HG03159 (cell line): ENCODE results near the gene MMP17.
"Not testable (repeated sequence)": the region's sequence is repeated elsewhere in the genome, so short reads cannot be mapped to it uniquely, and the experiment has no call there.

Experiments
- ATAC-seq: cut with Tn5 transposase; IDR thresholded peaks from one replicate; pipeline ENCODE4 v1.9.1; 2021; ENCODE audit warnings: mild to moderate bottlenecking, moderate library complexity; ENCODE audit not compliant: unreplicated experiment

The MMP17 gene

DNA sequence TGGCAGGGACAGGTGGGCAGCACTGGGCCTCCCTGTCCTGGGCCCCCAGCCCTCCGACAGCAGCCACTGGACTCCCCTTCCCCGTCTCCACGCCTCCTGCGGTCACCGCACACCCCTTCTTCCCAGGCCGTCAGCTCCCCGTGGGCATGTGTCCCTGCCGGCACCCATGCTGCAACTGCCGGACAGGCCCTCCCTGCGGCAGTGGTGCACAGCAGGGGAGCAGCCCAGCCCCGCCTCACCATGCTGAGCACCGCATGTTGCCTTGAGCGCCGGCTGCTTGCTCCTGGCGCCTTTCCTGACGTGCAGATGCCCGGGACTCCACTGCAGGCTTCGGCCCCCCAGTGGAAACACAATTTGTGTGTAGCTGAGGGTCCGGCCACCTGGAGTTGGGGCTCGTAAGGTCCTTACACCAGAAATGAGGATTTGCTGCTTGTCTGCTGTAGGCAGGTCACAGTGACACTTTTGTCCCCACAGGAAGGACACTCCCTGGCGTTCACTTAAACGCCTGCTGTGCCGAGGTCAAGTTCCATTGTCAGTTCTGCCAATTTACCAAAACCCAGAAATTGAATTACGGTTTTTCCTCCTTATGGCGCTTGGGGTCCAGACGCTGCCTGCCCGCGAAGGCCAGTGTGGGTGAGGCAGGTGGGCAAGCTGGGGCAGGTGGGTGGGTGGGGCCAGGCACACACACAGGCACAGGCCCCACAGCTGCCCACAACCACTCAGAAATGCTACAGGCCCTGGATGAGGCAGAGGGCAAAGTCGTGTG, 28.2 kb upstream of the MMP17 start:
- ATAC-seq: no peak

DNA sequence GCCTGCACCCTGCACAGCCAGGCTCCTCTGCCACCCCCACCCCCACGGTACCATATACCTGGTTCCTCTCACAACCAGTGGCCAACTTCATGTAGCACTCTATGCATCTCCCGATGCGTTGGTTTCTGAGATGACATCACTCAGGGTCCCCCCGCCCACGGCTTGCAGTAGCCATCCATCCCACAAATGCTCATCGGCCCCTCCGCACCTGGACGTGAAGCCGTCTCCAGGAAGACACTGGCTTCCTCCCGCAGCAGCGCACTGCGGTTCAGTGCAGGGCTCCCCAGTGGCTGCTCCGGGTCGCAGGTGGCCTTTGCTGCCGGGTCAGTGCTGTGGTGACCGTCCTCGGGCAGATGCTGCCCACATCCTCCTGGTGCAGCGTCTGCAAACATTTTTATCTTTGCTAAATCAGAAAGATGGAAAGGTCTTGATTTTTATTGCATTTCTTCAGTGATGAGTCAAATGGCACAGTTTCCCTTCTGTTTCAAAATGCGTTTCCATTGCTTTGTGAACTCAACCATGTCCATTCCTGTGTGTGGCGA, 27.5 kb upstream of the MMP17 start:
- no peak for ATAC-seq

DNA sequence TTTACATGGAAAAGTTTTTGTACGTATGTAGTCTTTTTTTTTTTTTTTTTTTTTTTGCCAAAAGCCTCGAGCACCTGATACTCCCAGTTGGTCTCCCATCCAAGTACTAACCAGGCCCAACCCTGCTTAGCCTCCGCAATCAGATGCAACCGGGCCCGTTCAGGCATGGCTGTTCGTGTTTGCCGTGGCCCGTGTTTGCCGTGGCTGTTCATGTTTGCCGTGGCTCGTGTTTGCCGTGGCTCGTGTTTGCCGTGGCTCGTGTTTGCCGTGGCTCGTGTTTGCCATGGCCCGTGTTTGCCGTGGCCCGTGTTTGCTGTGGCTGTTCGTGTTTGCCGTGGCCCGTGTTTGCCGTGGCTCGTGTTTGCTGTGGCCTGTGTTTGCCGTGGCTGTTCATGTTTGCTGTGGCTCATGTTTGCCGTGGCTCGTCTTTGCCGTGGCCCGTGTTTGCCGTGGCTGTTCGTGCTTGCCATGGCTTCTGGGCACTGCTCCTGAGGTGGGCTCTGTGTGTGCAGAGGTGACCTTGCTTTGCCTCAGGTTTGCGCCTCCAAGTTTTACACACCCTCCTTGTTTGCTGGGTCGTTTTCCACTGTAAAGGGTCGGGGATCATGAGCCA, 26.8 kb upstream of the MMP17 start:
- ATAC-seq: no peak

DNA sequence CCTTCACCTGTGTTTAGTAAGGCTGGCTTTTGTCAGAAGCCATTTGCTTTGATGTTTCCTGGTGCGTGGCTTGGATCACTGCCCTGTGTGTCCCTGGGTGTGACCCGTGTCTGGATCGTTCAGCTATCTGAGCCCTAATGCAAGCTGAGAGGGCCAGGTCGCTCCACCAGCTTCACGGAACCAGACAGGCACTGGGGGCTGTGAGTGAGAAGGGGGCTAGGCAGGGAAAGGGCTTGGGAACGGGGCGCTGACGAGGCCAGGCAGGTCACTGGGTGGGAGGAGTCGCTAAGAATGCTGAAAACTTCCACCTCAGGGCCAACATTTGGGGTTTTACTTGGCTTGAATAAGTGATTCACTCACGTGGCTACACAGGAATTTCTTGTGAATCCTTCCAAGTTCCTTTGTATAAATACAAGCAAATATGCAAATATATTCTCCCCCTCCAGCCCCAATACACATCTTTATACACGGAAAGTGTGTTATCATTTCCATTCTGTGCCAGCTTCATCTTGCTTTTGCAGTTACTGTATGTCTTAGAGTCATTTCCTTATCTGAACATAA, 24.2 kb upstream of the MMP17 start:
- no peak for ATAC-seq

DNA sequence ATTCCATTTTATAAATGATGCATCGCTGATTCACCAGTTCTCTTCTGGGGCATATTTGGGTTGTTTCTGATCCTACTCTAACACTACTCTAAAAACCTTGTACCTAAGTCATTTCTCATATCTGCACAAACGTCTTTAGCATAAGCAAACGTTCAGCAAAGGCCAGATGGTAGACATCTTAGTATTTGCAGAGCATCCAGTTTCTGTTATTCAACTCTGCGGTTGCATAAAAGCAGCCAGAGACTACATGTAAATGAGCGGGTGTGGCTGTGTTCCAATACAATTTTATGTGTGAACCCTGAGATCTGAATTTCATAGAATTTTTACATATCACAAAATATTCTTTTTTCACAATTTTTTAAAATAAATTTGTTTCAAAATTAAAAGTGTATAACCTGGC, 22.8 kb upstream of the MMP17 start:
- no peak for ATAC-seq

DNA sequence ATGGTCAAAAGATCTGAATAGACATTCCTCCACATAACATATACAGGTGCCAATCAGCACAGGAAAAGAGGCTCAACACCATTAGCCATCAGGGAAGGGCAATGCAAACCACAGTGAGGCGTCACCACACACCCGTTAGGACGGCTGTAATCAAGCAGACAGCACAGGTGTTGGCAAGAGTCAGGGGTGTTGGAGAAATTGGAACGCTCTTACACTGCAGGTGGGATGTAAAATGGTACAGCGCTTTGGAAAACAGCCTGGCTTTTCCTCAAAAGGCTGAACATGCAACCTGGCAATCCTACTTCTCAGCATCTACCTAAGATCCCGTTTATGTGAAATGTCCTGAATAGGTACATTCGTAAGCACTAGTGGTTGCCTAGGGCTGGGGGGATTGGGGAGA, 21.5 kb upstream of the MMP17 start:
- no peak for ATAC-seq

DNA sequence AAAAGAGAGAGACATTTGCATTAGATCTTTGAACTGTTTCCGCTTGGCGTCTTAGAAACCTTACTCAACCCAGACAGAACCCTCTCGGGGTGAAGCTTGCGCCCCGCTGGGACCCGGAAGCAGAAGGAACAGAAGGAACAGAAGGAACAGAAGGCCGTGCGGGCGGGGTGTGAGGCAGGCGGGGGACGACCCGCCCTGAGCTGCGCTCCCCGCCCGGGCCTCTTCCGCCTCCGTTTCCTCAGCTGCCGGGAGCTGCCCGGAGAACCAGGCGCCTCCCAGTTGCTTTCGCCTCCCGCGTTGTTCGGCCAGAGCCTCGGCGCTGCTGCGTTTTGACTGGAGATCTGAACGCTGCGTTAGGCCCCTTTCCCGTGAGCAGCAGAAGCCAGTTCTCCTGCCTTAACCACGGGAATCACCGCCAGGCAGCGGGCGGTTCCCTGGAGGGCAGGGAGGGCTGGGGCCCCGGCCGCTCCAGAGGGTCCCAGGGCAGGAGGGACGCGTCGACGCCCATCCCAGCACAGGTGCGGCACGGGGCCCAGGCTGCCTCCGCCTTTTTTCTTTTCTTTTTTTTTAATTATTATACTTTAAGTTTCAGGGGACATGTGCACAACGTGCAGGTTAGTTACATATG, 19.3 kb upstream of the MMP17 start:
- no peak for ATAC-seq

DNA sequence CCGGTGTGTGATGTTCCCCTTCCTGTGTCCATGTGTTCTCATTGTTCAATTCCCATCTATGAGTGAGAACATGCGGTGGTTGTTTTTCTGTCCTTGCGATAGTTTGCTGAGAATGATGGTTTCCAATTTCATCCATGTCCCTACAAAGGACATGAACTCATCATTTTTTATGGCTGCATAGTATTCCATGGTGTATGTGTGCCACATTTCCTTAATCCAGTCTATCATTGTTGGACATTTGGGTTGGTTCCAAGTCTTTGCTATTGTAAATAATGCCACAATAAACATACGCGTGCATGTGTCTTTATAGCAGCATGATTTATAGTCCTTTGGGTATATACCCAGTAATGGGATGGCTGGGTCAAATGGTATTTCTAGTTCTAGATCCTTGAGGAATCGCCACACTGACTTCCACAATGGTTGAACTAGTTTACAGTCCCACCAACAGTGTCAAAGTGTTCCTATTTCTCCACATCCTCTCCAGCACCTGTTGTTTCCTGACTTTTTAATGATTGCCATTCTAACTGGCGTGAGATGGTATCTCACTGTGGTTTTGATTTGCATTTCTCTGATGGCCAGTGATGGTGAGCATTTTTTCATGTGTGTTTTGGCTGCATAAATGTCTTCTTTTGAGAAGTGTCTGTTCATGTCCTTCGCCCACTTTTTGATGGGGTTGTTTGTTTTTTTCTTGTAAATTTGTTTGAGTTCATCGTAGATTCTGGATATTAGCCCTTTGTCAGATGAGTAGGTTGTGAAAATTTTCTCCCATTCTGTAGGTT, 18.5 kb upstream of the MMP17 start:
- not testable (repeated sequence) for ATAC-seq

DNA sequence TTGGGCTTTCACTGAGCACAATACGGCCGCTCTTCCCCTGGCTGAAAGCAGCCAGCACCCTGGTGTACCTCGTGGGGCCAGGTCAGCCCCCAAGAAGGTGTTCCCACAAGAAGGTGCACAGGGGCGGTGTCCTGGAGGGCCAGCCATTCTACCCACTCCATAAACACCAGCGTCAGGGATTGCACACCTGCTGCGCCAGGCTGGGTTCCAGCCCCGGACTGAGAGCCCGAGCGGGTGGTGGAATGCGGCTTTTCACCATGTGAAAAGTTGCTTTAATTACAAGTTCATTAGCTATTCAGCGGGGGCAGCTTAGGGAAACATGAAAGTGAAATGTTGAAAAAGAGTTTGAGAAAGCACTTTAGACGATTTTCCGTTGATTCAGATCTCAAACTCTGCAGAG, 17.5 kb upstream of the MMP17 start:
- no peak for ATAC-seq

DNA sequence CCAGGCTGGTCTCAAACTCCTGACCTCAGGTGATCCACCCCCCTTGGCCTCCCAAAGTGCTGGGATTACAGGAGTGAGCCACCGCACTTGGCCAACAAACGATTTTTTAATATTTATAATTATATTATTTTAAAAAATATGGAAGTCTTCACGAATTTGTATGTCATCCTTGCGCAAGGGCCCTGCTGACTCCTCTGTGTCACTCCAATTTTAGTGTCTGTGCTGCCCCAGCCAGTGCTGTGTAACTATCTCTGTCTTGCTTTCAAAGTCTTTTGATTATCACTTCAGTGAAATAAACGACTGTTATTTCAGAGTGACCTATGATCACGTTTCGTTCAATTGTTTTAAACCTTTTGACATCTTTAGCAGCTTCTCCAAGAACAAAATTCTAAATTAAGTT, 13.1 kb upstream of the MMP17 start:
- no peak for ATAC-seq

DNA sequence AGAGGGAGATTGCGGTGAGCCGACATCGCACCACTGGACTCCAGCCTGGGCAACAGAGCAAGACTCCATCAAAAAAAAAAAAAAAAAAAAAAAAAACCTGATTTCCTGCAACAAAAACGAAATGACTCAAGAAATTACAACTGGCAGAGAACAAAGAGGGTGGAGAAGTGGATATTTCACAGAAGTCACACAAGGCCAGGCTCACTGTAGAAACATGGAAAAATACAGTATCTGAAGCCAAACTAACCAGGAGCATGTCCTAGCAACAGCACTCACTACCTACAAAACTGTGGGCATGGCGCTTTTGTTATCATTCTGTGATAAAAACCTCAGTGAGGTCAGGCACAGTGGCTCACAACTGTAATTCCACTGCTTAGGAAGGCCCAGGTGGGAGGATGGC, 11.7 kb upstream of the MMP17 start:
- ATAC-seq: no peak

DNA sequence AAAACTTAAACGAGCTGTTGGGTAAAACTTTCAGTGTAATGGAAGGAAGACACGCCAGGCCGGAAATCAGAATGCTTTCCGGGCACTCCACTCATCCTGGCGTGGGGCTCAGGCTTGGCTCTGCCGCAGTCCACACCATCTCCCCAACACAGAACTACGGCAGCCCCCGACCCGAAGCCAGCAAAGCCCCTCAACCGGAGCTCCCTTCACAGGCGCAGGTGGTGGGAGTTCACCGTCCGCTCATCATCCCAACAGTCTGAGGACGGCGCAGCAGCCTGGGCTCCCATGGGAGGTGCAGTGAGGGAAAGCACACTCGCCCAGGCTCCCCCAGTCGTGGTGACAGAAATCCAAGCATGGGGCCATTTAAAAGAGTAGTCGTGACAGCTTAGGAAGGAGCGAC, 11.0 kb upstream of the MMP17 start:
- no peak for ATAC-seq

DNA sequence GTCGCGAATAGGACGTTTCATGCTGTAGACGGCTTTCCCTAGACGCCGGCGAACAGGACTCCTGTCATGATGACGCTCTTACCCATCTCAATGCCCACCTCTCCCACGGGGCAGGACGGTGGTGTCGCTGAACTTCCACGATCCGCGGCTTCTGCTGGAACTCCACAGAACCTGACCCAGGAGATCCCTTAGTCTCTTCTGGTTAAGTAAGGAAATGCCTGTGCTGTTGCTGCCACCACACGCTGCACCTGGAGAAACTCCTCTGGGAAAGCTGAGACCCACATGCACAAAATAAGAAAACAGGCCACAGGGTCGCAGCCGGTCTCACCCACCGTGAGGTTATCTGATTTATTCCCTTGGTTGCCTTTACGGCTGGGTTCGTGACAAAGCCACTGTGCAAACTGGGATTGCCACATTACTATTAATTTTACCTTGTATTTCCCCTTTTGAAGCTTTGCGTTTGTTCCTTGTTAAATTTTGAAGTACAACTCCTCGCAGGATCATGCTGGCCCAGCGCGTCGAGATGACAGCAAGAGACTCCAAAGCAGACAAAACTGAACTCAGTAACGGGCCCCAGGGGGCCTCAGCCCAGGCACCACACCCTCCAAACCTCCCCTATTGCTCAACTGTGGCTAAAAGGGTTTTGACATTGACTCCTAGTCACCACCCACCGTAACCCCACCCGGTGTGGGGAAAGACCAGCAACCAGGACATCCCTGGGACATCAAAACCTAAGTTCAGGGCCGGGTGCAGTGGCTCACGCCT, 9.2 kb upstream of the MMP17 start:
- ATAC-seq: no peak

DNA sequence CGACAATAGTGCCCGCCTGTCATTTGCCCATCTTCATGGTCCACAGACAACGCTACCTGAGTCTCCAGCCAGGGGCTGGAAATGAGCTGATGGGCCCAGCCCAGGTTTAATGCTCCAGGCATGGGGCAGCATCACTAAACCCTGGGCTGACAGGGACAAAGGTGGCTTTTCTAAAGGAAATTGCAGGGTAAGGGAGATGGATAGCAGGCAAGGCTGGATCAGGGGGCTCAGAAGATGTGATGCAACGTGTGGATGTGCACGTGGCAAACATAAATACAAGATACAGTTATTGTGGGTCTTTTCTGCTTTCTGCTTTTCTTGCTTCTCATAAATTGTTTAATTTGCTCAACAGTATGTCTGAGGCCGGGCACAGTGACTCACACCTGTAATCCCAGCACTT, 3.7 kb upstream of the MMP17 start:
- ATAC-seq: no peak

DNA sequence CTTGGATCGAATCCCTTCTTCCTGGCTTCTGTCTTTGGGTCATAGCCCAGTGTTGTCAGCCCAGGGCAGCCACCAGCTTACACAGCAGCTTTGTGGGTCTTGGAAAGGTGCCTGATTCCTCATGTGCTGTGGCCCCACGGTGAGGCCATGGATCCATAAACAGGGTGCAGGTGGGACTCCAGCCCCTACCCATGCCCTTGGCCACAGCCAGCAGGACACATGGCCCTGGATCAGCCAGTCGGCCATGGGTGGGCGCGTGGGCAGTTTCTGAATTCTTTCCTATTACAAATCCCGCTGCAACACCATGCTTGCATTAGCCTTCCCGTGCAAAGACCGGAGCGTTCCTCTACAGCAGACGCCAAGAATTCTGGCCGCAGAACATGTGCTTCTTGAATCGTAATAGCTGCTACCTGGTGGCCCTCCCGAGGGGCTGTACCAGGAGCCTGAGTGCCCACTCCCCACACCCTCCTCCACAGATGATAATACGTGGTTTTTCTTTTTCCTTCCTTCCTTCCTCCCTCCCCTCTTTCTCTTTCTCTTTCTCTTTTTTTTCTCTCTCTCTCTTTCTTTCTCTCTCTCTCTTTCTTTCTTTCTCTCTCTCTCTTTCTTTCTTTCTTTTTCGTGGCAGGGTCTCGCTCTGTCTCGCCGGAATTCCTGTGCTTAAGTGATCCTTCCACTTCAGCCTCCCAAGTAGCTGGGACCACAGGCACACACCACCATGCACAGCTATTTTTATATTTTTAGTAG, 2.9 kb upstream of the MMP17 start:
- ATAC-seq: no peak

DNA sequence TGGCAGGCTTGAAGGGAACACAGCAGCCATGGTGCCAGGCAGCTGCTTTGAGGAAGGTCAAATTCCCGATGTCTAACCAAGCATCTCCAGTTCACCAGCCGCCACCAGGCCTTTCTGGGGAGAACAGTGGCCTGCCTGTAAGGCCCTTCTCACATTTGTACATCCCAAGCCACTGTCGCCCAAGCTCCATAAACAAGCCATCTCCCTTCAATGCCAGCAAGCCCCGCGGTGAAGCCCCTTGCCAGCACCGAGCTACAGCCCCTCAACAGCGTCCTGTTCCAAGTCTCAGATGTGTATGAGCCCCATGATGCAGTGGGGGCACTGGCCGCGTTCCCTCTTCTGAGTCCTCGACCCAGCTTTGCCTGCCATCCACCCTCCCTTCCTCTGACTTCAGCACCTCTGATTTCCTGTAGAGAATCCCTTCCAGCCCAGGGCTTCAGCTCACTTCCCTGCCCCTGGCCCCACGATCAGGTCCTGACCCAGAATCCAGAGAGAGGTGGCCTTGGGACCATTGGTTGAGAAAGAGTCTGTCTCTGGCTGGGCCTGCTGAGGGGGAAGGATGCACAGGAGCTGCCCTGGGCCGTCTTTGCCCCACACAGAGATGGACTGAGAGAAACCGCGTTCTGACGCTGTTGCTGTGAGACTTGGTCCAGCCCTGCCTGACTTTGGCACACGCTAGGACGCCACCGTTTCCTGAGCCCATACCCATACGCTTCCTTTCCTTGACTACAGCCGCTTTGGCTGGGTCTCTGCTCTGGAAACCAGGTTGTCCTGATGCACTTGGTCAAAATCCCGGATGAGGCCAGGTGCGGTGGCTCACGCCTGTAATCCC, 1.9 kb upstream of the MMP17 start:
- no peak for ATAC-seq

DNA sequence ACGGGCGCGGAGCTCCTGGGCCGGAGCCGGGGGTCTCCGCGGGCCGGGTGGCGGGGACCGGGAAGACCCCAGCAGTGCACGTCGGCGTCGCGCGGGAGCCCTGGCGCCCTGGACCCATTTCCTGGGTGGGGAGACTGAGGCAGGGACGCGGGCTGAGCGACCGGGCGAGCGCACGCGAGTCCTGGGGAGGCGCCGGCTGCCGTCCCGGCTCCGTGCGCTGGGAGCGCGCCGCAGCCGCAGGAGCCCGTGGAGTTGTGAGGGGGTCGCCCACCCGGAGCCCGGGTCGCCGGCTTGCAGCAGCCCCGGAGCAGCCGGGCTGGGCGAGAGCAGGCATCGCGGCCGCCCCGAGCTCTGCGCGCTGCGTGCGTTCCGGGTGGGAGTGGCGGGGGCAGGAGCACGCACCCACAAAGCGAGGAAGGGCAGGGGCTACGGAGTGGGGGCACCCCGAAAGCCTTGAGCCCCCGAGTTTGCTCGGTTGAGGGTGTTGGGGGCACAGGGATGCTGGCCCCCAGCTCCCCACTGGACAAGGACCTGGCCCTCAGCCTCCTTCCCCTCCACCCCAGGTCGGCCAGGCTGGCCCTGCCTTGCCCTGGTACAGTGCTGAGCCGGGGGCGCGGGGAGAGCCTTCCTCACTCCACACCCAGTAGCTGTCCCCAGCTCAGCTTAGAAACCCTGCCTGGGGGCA, 620 bp downstream of the MMP17 start:
- no peak for ATAC-seq

DNA sequence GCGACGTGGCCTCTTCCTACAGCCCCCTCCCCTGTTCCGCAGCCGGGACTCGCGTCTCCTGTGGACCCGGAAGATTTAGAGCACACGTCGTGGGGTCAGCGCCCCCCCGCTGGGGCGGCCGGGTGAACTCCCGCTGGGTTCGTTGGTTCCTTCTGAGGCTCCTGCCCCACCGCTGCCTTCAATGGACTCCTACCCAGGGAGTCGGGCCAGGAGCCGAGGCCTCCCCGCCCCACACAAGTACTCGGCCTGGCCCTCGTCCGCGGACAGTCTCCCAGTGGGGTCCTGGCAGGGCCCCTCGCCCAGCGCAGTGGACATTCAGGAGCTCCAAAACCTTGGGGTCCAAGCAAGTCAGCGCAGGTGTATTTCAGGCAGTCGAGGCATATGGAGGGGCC, 1.2 kb downstream of the MMP17 start:
- no peak for ATAC-seq
